Aorta (tissue), 5 donors: Measurements from ENCODE around the gene DHRS3. TPM values are rescaled to one million over a fixed set of nuclear protein-coding genes. Genes with fewer than 3 reads are reported as not detected.

Experiments used
- ATAC-seq: fragments of 200-7000 bp; cut with Tn5 transposase; one replicate; pipeline ENCODE4 v1.9.1; 2022; ENCODE audit warnings: moderate library complexity; ENCODE audit not compliant: low FRiP score
- DNase-seq, 2 donors: peaks; one replicate each; pipeline ENCODE4 v3.0.0-alpha.2; 2020
- H3K27ac ChIP-seq, 2 donors: one replicate each; pipeline ENCODE4 v1.5.1; 2013; ENCODE audit warnings: low read length in 2 of 2, mild to moderate bottlenecking in 2 of 2, moderate library complexity in 2 of 2, control low read depth in 1 of 2, inconsistent platforms in 1 of 2, low read depth in 1 of 2
- H3K27me3 ChIP-seq, 2 donors: one replicate each; pipeline ENCODE4 v1.6.1; 2013; ENCODE audit warnings: control low read depth in 1 of 2, low read length in 1 of 2, mild to moderate bottlenecking in 1 of 2, moderate library complexity in 1 of 2; ENCODE audit not compliant: insufficient read depth in 2 of 2, control insufficient read depth in 1 of 2
- H3K36me3 ChIP-seq, 2 donors: one replicate each; pipeline ENCODE4 v1.6.1; 2013; ENCODE audit warnings: control low read depth in 1 of 2, low read length in 1 of 2, mild to moderate bottlenecking in 1 of 2; ENCODE audit not compliant: insufficient read depth in 2 of 2, control insufficient read depth in 1 of 2
- H3K4me1 ChIP-seq, 2 donors: one replicate each; pipeline ENCODE4 v1.6.1; 2013; ENCODE audit warnings: low read length in 2 of 2, control low read depth in 1 of 2, mild to moderate bottlenecking in 1 of 2, moderate library complexity in 1 of 2; ENCODE audit not compliant: insufficient read depth in 2 of 2, control insufficient read depth in 1 of 2
- H3K4me3 ChIP-seq, 2 donors: one replicate each; pipeline ENCODE4 v1.5.1; 2013; ENCODE audit warnings: low read length in 2 of 2, control low read depth in 1 of 2, mild to moderate bottlenecking in 1 of 2
- H3K9me3 ChIP-seq: one replicate; pipeline ENCODE4 v1.6.1; 2013; ENCODE audit warnings: mild to moderate bottlenecking, low read length; ENCODE audit not compliant: control insufficient read depth
- WGBS, 2 donors: extraction: QIAGEN DNeasy Blood & Tissue Kit; methylation state at CpG; one replicate each; pipeline ENCODE4 v1.1.7; 2013; 5-methylcytosine and 5-hydroxymethylcytosine counted together
- intact Hi-C, 2 donors: fragments of 100-400 bp; cut with DNase I; formaldehyde crosslinking; loops; one replicate each; pipeline versions ENCODE4 v1.14.2 to v1.15.0; 2022
- polyA plus RNA-seq, 2 donors: library from polyadenylated mRNA; stranded (reverse); fragments of 200-250 nt; gene quantifications; one replicate each; pipeline ENCODE4 v1.2.3, GENCODE V29; 2013
- total RNA-seq, 2 donors: library from RNA; stranded (reverse); fragmentation: NEBNext Ultra II Directional; extraction: Animal tissue kit (Norgen Biotek cat#: 25700); gene quantifications; one replicate each; pipeline ENCODE4 v1.2.1, GENCODE V29; 2021
- donor health status: healthy with polysubstance abuse.
- donor health status: Bipolar disorder and iron deficiency.
- donor health status: DM: no; HTN: no; CAD: no.
- donor health status: DM: no; HTN: no; CAD: no.
- donor health status: DM: yes; HTN: yes; CAD: no.

Gene DHRS3
- total and polyA plus RNA-seq, 4 donors: 27.5 to 325 (median 87.3) TPM

DNA sequence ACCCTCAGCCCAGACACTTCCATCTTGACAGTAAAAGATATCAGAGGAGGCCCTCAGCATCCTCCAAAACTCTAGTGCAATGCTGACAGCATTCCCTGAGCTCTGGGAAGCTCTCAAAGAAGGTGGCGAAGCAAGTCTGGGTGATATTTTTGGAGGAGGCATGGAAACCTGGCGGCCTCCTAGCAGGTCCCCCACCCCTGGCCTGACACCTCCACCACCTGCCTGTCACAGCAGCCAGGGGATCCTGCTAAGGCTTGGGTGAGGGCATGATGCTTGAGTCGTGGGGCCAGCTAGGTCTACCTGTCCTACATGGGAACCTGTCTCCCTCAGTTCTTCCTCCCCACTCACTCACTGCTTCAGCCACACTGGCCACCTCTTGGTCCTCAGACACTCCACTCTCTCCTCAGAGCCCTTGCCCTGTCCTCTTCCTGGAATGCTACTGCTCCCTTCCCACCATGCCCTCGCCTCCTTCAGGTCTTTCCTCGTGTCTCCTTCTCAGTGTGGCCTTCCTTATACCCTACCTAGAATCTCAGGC is 8.5 kb downstream of the DHRS3 start:
- Histone ChIP-seq H3K9me3 (no peaks in the 10 kb centered on the region), H3K27ac (no peak overlapping the region), H3K4me1 (peaks cover 0 to 9% of the 10 kb centered on the region in 2 donors), H3K4me3 (no peak overlapping the region), H3K27me3 (no peaks in the 10 kb centered on the region), H3K36me3 (peaks cover 0 to 2% of the 10 kb centered on the region in 2 donors)
- intact Hi-C loops: loop anchor here in 1 of 2 donors (10.0 kb wide), 1 partner anchor 145 kb away; no protein-coding TSS in a partner anchor
- ATAC-seq (peak; percentile 34), DNase-seq (no peak)
- WGBS, 2 donors: 77 to 79% methylated on average over 5 of the region's 5 CpGs

DNA sequence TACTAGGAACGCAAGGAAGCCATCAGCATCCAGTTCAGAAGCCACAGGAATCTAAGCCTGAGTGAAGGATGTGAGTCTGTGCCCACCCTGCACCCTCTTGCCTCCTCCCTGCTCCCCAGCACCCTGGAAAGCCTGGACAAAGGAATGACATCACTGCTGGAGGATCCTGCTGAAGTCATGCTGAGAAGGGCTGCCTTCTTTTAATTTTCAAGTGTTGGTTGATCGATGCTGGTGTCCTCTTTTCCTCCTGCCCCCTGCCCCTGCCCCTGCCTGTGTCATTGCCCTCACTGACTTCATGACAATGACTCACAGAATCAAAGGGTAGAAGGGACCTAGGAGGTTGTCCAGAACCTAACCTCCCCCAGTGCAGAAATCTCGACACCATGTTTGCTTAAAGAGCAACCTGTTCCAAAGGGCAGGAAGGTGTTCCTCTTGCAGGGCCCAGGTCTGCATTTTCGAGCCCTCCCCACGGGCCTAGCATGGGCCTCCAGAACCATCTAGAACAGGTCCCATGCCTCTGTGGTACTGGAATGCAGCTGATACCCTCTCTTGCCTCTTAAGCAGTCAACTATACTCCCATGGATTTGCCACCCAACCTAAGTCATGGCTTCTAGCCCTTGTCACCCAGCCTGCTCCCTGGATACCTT is 9.6 kb downstream of the DHRS3 start:
- DNase-seq: no peak
- no peaks in the 10 kb centered on the region for H3K27me3 ChIP-seq
- no peak overlapping the region for H3K4me3 ChIP-seq
- ATAC-seq: no peak
- no peak overlapping the region for H3K27ac ChIP-seq
- intact Hi-C loops: no loop called here
- no peaks in the 10 kb centered on the region for H3K9me3 ChIP-seq
- peaks cover 0 to 2% of the 10 kb centered on the region in 2 donors for H3K36me3 ChIP-seq
- 87 to 90% methylated on average over 5 of the region's 5 CpGs for WGBS, 2 donors
- peaks cover 2 to 4% of the 10 kb centered on the region in 2 donors for H3K4me1 ChIP-seq

DNA sequence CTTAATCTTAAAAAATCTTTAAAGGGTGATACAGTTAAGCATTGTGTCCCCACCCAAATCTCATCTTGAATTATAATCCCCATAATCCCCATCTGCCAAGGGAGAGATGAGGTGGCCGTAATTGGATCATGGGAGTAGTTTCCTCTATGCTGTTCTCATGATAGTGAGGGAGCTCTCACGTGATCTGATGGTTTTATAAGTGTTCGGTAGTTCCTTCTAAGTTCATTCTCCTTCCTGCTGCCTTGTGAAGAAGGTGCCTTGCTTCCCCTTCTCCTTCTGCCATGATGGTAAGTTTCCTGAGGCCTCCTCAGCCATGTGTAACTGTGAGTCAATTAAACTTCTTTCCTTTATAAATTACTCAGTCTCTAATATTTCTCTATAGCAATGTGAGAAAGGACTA is 10.7 kb downstream of the DHRS3 start:
- intact Hi-C loops: no loop called here
- Histone ChIP-seq H3K36me3 (peaks cover 0 to 2% of the 10 kb centered on the region in 2 donors), H3K9me3 (no peaks in the 10 kb centered on the region), H3K27ac (no peak overlapping the region), H3K4me3 (no peak overlapping the region), H3K27me3 (no peaks in the 10 kb centered on the region), H3K4me1 (peaks cover 0 to 2% of the 10 kb centered on the region in 2 donors)
- ATAC-seq (no peak), DNase-seq (no peak)
- WGBS, 2 donors: 94 to 97% methylated on average over 3 of the region's 3 CpGs

DNA sequence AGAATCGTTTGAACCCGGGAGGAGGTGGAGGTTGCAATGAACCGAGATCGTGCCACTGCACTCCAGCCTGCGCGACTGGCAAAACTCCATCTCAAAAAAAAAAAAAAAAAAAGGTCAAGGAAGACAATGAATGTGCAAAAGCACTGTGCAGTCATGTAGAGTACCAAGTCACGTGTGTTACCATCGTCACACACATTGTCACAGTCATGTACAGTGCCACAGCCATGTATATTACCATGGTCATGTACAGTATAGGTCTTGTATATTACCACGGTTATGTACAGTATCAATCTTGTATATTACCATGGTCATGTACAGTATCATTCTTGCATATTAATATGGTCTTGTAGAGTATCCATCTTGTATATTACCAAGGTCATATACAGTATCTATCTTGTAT is 13.0 kb downstream of the DHRS3 start:
- H3K27ac ChIP-seq: no peak overlapping the region
- no peaks in the 10 kb centered on the region for H3K36me3 ChIP-seq
- ATAC-seq (no peak), DNase-seq (no peak)
- no peaks in the 10 kb centered on the region for H3K9me3 ChIP-seq
- H3K4me3 ChIP-seq: no peak overlapping the region
- 88 to 95% methylated on average over 9 of the region's 9 CpGs for WGBS, 2 donors
- H3K4me1 ChIP-seq: peaks cover 0 to 2% of the 10 kb centered on the region in 2 donors
- H3K27me3 ChIP-seq: no peaks in the 10 kb centered on the region
- intact Hi-C loops: no loop called here

- H3K36me3 ChIP-seq: no peaks in the 10 kb centered on the region
- intact Hi-C loops: no loop called here
- WGBS, 2 donors: 58 to 68% methylated on average over 16 of the region's 16 CpGs
- ATAC-seq (peak; percentile 83), DNase-seq (no peak)
- H3K4me1 ChIP-seq: peaks cover 0 to 2% of the 10 kb centered on the region in 2 donors
- no peak overlapping the region for H3K27ac ChIP-seq
- no peak overlapping the region for H3K4me3 ChIP-seq
- no peaks in the 10 kb centered on the region for H3K27me3 ChIP-seq
- no peaks in the 10 kb centered on the region for H3K9me3 ChIP-seq
These were observed 13.7 kb downstream of the DHRS3 start for GRCh38 chr1:12604114-12604874.

DNA sequence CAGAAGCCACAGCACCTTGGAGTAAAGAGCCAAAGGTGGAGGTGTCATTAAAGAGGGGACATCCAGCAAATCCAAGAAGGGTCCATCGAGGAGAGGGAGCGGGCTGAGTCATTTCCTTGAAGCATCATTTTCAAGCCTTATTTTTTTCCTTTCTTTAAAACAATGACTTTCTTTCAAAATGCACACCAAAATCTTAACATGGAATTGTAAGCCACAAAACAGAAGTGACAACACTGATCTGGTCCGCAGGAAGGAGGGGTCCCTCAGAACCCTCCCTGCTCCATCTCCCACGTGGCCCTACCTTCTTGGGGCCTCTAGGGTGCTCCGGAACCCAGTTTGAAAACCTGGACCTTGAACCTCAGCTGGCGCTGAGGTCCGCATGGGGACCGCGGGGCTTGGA is 14.8 kb downstream of the DHRS3 start:
- Histone ChIP-seq H3K4me3 (no peak overlapping the region), H3K27ac (no peak overlapping the region), H3K36me3 (no peaks in the 10 kb centered on the region), H3K27me3 (no peaks in the 10 kb centered on the region), H3K9me3 (no peaks in the 10 kb centered on the region), H3K4me1 (peaks cover 0 to 2% of the 10 kb centered on the region in 2 donors)
- ATAC-seq (no peak), DNase-seq (no peak)
- intact Hi-C loops: no loop called here
- WGBS, 2 donors: 78 to 82% methylated on average over 9 of the region's 9 CpGs

- H3K36me3 ChIP-seq: no peaks in the 10 kb centered on the region
- H3K4me1 ChIP-seq: peaks cover 0 to 2% of the 10 kb centered on the region in 2 donors
- H3K4me3 ChIP-seq: no peak overlapping the region
- 26 to 33% methylated on average over 6 of the region's 6 CpGs for WGBS, 2 donors
- no peak overlapping the region for H3K27ac ChIP-seq
- H3K9me3 ChIP-seq: no peaks in the 10 kb centered on the region
- ATAC-seq: peak; percentile 6
- no peaks in the 10 kb centered on the region for H3K27me3 ChIP-seq
- intact Hi-C loops: no loop called here
- no peak for DNase-seq
These were observed 15.4 kb downstream of the DHRS3 start for GRCh38 chr1:12602659-12603024.

DNA sequence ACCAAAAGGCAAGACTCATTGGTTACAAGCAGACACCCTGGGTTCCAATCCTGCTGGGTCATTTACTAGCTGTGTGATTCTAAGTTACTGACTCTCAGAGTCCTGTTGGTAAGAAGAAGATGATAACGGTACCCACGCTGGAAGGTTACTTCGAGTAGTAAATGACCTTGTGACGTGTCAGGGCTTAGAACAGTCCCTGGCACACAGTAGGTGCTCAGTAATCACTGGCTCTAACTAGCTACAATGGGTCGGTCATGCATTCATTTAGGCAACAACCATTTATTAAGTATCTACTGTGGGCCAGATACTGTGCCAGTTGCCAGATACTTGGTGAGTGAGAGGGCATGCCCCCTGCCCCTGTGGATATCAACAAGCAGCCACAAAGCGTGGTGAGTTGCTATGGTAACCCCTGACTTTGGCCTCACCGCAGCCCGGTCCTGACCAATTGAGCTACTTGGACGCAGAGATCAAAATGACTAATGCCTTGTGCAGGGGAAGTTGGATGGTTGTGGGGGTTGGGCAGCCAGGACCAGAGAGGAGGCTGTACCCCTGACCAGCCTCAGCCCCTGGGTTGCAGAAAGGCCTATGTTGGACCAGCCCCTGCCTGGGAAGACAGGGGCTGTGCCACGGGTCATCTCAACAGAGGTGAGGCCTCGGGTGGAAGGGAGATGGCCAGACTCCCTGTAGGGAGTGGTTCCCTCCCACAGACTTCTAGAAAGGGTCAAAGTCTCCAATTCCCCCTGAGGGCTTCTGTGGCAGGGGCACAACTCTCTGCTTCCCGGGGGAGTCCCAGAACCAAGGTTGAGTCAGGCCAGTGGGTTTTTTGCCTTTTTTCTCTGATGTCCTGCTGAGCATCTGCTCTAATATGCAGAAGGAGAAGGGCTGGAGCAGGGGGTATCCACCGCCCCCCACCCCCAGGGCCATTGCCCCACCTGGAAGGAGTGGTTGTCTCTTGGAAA is 16.0 kb downstream of the DHRS3 start:
- Histone ChIP-seq H3K4me1 (peaks cover 0 to 2% of the 10 kb centered on the region in 2 donors), H3K36me3 (no peaks in the 10 kb centered on the region), H3K9me3 (no peaks in the 10 kb centered on the region), H3K27me3 (no peaks in the 10 kb centered on the region), H3K4me3 (no peak overlapping the region), H3K27ac (peak overlapping the region in 1 of 2 donors; percentile 23)
- WGBS, 2 donors: 55 to 65% methylated on average over 13 of the region's 13 CpGs
- DNase-seq (peak; percentile 86 to 93), ATAC-seq (peak; percentile 27)
- intact Hi-C loops: no loop called here
